COLO668 (cell line): Measurements from ENCODE around the gene GRID1.

ENCODE experiments used
- DNase-seq: peaks from one replicate; lab custom pipeline; 2025; ENCODE audit not compliant: unreplicated experiment; lab: John Stamatoyannopoulos, UW

The GRID1 gene

GRCh38 chr10:86269332-86269731 lies 97.3 kb downstream of the GRID1 start:
- no peak for DNase-seq

DNA sequence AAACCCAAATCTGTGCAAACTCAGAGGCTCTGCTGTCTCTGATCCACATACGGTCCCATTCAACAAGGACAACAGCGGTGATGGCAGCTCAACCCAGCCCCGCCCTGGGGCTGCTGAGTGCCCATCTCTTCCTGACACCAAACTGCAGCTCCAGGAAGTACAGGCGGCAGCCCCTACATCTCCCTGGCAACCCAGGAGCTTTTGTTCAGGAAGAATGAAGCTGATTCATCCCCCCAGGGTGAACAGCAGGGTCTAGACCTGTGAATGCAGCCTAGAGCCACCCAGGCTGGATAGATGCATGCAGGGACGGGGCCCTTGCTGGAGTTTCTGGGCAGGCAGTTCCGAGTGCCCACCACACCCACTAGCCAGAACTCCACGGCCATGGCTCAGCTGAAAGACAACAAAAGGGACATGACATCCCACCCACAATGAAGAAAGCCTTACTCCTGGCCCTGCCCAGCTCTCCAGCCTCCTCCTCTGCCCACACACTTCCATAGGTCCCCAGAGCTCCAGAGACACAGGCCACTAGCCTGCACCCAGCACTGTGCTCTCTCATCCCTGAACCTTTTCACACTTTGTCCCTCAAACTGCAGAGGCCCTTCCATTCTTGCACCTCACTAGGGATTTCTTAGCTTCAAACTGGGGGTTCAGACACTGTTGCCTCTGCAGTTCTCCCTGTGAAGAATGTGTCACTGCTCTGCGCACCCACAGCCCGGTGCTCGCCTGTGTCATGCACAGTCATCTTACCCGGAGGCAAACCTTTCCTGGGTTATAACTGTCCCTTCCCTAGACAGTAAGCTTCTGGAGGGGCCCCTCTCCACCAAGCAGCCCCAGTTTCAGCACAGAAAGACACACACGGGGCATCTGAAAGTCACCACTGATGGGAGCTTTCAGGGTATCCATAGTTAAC lies 99.1 kb downstream of the GRID1 start:
- no peak for DNase-seq

DNA sequence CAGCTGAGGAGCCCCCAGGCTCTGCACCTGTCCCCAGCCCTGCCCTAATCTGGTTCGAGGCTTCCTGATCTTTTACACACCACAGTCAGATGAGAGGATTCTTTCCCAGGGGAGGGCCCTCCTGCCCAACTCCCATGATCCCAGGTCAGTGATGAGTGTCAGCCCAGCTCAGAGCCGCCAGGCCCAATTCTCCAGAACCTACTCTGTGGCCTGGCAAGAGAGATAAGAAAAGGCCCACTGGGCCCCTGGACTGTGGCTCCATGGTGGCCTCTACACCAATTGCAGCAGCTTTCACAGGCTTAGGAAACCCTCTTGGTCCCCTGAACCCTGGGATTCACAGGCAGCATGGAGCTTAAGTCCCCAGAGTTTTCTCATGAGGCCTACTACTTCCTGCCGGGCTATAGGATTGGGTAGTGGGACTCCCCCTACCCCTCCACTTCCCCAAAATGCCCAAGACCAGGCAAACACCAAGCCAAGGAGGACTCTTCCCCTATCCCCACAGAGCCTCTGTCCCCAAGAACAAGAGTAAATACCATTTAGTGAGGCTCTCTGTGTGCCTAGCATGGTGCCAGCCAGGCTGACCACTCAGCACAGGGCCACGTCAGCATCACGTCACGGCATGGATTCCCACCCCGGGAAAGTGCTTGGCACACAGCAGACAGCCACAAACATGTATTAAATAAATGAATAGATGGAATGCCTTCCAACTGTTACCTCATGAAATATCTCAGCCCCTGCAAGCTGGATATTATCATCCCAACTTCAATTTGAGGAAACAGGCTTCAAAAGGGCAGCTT lies 100.0 kb downstream of the GRID1 start:
- DNase-seq: no peak

- no peak for DNase-seq
Observed at GRCh38 chr10:86265895-86266259, 100.7 kb downstream of the GRID1 start.

GRCh38 chr10:86265236-86265894 lies 101.2 kb downstream of the GRID1 start:
- no peak for DNase-seq

- DNase-seq: no peak
Observed at GRCh38 chr10:86264481-86265231, 101.9 kb downstream of the GRID1 start.

DNA sequence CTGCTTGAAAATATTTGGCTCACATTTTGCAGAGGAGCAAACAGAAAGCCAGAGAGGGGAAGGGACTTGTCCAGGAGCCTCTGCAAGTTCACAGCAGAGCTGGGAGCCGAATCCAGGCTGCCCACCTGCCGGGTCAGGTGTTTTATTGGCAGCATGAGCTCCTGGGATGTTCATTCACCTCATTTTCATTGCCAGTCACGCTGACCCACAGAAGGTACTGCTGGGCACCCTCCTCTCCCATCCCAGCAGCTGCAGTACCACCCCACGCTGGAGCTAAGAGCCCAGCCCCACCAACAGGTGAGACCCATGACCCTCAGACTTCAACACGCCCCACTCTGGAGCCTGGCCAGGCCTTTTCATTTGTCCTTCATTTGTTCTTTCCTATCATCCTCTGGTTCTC lies 102.7 kb downstream of the GRID1 start:
- DNase-seq: no peak

- no peak for DNase-seq
Observed at GRCh38 chr10:86263209-86263608, 103.4 kb downstream of the GRID1 start.

DNA sequence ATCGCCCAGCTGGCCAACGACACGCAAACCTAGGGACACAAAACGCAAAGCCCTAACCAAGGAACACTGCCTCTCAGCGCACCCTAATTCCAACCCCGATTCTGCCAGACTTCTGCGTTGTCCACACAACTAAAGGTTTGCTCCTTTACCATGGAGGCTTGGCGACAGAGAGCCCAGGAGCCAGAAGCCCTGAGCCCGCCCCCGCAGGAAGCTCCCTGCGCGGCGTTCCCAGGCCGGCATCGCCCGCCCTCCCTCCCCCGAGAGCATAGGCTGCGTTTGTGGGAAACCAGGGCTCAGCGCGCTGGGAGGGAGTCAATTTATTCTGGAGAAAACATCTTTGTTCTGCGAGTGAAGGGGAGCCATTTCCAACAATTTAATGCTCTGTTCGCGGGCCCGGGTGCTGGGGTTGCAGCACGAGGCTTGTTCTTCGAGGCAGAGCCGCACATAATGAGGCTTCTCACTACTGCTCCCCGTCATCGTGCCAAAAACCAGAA lies 103.9 kb downstream of the GRID1 start:
- no peak for DNase-seq

- no peak for DNase-seq
Observed at GRCh38 chr10:86261941-86262687, 104.5 kb downstream of the GRID1 start.

- DNase-seq: no peak
Observed at GRCh38 chr10:86261470-86261869, 105.1 kb downstream of the GRID1 start.

DNA sequence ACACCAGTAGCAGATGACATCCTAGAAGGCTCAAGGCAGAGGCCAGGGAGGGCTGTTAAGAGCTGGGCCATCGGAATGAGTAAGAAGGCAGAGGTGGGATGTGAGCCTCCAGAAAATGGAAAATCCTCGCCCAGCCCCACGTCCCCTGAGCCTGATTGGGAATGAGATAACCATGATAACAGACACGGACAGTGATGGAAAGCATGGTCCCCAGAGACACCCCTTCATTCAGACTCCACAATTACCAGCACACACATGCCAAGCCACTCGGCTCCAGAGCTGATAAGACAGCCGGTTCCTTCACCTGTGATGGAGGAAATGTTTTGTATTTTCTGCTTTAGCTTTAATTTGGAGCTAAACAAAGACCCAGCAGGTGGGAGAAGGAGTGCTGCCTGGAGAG lies 106.0 kb downstream of the GRID1 start:
- no peak for DNase-seq

DNA sequence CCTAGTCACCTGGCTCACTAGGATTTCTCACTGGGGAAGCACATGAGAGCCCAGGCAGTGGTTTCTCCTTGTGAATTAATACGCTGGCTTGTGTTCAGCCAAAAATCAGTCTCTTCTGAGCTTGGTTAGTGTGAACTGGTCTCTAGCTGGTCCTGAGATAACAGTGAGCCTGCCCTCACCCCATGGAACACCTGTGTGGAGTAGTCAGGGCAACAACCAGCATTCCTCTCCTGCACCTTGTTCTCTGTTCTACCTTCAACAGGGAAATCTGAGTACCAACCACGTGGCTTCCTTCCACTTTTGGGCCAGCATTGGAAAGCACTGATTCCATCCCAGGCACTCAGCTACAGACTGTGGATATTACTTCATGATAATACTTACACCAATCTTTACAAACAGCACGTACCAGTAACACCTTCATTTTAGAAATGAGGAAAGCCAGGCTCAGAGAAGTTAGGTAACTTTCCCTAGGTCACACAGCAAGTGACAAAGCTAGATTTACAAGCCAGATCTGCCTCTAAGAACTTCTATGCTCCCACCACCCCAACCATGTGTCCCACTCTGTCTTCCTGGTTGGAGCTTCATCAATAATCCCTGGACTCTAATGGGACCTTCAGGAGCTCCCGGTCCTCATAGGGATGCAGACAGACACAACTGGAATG lies 106.6 kb downstream of the GRID1 start:
- DNase-seq: no peak

- DNase-seq: no peak
Observed at GRCh38 chr10:86258941-86259340, 107.7 kb downstream of the GRID1 start.

DNA sequence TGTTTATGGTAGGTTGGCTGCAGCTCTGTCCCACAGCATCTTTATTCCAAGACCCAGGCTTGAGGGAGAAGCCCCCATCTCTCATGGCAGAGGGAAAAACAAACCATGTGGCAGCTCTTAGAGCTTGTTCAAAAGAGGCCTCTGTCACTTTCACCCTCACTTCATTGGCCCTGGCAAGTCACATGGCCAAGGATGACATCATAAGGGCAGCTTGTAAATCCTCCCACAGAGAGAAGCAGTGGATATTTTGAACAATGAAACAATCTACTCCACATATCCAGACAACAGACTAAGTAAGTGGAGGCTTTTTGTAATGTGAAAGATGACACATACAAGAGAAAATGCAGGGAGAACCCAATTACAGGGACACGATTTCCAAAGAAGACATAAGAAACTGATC lies 108.1 kb downstream of the GRID1 start:
- DNase-seq: no peak

DNA sequence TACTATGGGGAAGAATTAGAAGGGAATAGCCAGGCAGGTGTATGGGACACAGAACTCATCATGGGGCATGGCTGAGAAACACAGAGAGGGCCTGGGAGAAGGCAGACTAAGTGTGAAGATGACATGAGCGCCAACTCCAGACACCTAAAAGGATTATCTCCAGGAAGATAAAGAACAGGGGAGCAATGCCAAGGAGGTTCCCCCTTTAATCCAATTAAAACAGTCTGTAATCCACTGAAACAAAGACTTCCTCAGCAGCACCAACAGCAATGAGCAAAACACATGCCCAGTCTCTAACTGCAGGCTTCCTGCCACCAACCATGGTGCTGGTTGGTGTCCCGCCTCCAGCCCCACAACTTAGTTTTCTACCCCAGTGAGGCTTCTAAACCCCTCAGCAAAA lies 108.9 kb downstream of the GRID1 start:
- DNase-seq: no peak

GRCh38 chr10:86256690-86257315 lies 109.8 kb downstream of the GRID1 start:
- no peak for DNase-seq

GRCh38 chr10:86255405-86256251 lies 111.0 kb downstream of the GRID1 start:
- DNase-seq: no peak
